GM19463 (cell line): ENCODE data around the gene ANKRD29.
"Not testable (repeated sequence)": the region's sequence is repeated elsewhere in the genome, so short reads cannot be mapped to it uniquely, and the experiment has no call there.

ENCODE experiments used
- ATAC-seq: cut with Tn5 transposase; IDR thresholded peaks from one replicate; pipeline ENCODE4 v1.9.1; 2021; ENCODE audit warnings: mild to moderate bottlenecking, moderate library complexity; ENCODE audit not compliant: unreplicated experiment

The ANKRD29 gene

DNA sequence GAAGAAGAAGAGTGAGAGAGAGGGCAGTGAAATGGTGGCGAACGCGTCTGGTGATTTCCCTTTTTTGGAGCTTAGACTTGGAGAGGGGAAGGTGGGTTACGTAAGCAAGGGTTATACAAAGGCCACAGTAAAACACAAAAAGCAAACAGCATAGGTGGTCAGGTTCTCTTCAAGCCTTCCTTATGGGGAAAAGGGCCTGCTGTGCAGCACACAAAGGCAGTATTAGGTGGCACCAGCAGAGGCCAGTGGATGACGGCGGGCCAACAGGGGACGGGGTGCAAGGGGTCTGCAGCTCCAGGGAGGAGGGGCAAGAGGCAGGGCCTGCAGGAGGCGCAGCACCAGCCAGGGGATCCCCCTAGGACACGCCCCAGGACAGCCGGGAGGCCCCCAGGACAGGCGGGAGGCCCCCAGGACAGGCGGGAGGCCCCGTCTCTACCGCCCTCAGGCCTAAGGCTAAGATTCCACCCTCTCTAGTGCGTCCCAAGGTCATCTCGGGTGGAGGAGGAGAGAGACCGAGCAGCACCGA, 43.8 kb downstream of the ANKRD29 start:
- ATAC-seq, result peak; percentile 51

GRCh38 chr18:23617412-23618014, 45.2 kb downstream of the ANKRD29 start:
- ATAC-seq, result peak; percentile 49

DNA sequence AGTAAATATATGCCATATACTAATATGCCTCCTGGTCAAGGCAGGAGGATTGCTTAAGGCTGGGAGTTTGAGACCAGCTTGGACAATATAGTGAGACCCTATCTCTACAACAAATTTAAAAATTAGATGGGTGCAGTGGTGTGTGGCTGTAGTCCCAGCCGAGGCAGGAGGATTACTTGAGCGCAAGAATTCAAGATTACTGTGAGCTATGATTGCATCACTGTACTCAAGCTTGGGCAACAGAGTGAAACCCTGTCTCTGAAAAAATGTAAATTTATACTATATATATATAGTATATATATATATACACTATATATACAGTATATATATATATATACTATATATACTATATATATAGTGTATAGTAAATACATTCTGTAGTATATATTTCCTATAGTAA, 46.5 kb downstream of the ANKRD29 start:
- ATAC-seq, result no peak

GRCh38 chr18:23614891-23615290, 47.8 kb downstream of the ANKRD29 start:
- no peak for ATAC-seq

DNA sequence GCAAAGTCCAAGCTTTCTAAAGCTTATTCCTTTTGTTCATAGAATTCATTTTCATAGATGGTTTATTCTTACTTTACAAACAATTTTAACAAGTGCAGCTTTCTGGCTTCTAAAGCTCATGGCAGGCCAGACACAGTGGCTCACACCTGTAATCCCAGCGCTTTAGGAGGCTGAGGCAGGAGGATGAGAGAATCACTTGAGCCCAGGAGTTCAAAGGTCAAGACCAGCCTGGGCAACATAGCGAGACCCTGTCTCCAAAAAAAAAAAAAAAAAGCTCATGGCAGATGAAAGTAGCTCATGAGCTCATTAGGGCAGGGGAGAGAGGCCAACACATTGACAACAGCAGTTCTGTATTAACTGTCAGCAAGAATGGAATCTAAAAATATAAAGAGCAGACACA, 48.3 kb downstream of the ANKRD29 start:
- no peak for ATAC-seq

DNA sequence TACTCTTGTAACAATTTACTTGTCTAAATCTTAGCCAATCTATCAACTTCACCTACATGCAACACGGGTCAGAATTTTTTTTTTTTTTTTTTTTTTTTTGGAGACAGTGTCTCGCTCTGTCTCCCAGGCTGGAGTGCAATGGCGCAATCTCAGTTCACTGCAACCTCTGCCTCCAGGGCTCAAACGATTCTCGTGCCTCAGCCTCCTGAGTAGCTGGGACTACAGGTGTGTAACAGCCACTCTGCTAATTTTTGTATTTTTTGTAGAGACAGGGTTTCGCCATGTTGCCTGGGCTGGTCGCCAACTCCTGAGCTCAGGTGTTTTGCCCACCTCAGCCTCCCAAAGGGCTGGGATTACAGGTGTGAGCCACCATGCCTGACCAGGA, 49.6 kb downstream of the ANKRD29 start:
- not testable (repeated sequence) for ATAC-seq

GRCh38 chr18:23612434-23613090, 50.1 kb downstream of the ANKRD29 start:
- ATAC-seq, result peak; percentile 49

- ATAC-seq, result no peak
These were observed 53.2 kb downstream of the ANKRD29 start for GRCh38 chr18:23609390-23610023.

DNA sequence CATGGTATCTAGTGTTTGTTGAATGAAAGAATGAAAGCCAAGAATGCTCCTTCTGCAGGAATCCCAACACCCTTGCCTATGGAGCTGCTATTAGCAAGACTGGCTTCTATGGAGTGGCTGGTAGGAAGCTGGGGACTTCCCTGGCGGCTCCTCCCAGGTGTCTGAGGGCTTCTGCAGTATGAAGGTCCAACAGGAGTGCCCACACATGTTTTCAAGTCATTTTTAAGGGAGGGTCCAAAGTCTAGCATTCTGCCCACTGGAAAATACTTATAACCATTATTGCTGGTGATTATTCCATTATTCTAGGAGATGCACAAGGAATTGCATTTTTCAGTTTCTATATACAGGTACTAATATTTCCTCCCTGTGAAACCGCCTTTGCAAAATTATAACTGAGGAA, 54.5 kb downstream of the ANKRD29 start:
- no peak for ATAC-seq

- ATAC-seq, result no peak
These were observed 56.8 kb downstream of the ANKRD29 start for GRCh38 chr18:23605941-23606340.

DNA sequence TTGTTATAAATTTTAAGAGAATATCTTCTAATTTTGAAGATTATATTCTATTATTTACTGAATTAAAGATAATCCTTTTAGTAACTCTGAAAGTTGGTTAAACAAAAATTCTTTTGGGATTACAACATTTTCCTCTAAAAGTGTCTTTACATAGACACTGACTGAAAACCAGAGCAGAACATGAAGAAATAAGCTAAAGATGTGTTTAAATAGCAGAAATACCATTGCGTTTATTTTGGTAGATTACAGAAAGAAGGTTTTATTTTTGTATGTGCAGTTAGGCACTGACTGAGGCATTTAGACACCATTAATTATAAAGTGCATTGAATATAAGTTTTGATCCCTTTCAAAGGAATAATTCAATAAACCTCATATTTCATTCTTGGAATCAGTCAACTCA, 62.9 kb downstream of the ANKRD29 start:
- no peak for ATAC-seq

GRCh38 chr18:23596183-23596582, 66.5 kb downstream of the ANKRD29 start:
- ATAC-seq, result no peak

- no peak for ATAC-seq
These were observed 67.1 kb downstream of the ANKRD29 start for GRCh38 chr18:23595591-23595990.

DNA sequence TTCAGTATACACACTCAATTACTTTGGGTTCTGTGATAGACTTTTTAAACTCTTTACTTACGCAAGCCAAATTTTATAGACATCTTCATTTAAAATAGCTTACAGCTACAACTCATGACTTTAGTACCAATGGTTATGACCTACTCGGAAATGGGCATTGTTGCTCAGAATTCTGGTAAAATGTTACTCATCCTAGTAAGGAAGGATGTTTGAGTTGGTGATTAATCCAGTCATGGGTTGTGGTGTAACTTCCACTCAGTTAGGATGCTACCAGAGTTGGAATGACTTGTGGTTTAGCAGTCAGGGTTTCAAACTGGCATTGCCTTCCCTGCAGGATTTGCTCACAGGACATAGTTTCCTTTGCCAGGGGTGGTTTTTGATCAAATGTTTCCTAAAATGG, 69.0 kb downstream of the ANKRD29 start:
- no peak for ATAC-seq

DNA sequence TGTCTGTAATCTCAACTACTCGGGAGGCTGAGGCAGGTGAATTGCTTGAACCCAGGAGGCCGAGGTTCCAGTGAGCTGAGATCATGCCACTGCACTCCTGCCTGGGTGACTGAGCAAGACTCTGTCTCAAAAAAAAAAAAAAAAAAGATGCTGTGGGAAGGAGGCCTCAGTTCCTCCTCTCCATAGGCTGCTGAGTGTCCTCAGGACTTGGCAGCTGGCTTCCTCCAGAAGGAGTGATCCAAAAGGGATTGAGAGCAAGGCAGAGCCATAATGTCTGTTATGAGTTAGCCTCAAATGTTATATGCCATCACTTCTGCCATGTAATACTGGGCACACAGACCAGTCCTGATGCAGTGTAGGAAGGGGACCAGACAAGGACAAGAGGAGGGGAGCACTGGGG, 69.8 kb downstream of the ANKRD29 start:
- ATAC-seq, result no peak

- ATAC-seq, result no peak
These were observed 71.7 kb downstream of the ANKRD29 start for GRCh38 chr18:23591011-23591410.

DNA sequence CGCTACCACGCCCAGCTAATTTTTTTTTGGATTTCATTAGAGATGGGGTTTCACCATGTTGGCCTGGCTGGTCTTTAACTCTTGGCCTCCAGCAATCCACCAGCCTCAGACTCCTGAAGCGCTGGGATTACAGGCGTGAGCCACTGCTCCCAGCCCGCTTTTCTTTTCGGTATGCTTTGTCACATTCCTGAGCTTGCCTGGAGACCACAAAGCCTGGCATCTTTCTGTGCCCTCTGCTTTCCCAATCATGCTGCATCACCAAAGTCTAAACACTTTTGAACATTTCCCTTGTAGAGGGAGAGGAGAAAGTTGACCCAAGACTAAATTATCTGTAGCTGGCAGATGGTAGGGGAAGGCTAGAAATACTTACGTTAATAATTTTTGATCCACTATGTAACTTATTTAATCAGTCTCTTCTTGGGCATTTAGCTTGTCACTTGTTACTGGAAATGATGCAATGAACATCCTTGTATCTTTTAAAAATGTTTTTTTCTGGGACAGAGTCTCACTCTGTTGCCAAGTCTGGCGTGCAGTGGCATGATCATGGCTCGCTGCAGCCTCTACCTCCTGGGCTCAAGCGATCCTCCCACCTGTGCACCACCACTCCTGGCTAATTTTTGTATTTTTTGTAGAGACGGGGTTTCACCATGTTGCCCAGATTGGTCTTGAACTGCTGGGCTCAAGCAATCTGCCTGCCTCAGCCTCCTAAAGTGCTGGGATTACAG, 73.7 kb downstream of the ANKRD29 start:
- ATAC-seq, result no peak

- no peak for ATAC-seq
These were observed 75.5 kb downstream of the ANKRD29 start for GRCh38 chr18:23587220-23587642.

- ATAC-seq, result peak; percentile 85
These were observed 76.2 kb downstream of the ANKRD29 start, which contains the start of gene NPC1 for GRCh38 chr18:23586249-23587196. Gene NPC1, minus strand, starts transcription at chr18:23586506. Its CDS starts 163 bp downstream, at chr18:23586343.

DNA sequence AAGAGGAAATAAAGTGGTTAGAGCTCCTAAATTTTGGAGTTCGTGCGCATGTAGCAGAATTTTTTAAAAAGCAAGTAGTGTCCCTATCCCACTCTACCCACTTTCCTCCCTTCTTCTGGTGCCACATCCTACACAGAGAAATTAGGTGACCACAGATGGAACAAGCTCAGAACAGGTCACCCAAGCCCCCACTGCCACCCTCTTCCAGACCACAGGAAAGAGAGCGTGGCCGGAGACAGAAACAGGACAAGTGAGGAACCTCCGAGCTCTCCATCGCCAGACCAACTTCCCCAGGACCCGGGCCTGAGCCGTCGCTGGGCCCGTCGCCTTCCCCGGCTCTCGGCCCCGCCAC, 76.8 kb downstream of the ANKRD29 start:
- no peak for ATAC-seq
